Measurements from ENCODE around the gene THBS2.

THBS2 gene

DNA sequence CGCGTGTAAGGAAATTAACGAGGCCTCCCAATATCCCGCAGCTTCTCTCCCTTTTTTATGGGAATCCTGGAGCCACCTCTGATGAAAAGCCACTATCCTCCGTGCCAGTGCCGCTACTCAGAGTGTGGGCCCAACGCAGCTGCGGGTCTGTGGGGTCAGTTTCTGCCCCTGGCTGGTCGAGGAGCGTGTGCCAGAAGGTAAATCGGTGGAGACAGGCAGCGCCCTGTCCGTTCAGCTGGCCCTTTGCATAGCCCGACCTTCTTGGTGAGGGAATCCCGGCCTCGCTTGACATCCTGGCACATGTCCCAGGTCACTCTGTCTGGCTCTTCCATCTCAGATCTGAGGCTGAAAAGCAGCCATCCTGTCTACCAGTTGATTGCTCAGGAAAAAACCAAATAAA is 4.6 kb downstream of the THBS2 start:
- no peaks in the 10 kb centered on the region for H3K36me3 Mint-ChIP-seq
- no peak overlapping the region for H3K27ac Mint-ChIP-seq
- H3K27me3 Mint-ChIP-seq, result peaks cover 39% of the 10 kb centered on the region in 2 donors
- H3K9me3 Mint-ChIP-seq, result peaks cover 1 to 8% of the 10 kb centered on the region in 2 donors
- ATAC-seq (replicated peaks), result no peak
- DNase-seq, result no peak
- peaks cover 16 to 17% of the 10 kb centered on the region in 2 donors for H3K4me1 Mint-ChIP-seq
- H3K4me3 Mint-ChIP-seq, result no peak overlapping the region

DNA sequence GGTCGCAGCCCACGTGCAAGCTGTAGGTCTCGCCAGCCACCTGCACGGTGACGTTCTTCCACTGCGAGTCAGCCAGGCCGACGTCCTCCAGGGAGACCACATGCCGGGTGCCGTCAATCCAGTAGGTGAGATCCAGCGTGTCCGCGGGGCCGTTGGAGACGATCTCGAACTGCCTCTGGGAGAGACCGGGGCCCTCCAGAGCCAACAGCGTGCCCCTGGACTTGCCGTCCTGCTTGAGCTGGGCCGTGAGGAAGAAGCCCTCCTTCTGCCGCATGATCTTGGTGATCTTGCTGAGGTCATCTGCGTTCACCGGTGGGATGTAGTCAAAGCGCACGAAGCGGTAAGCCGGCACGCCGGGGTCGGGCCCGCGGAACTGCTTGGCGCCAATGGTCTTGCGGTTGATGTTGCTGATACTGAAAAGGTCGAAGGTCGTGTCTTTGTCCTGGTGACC is 5.1 kb downstream of the THBS2 start:
- Mint-ChIP-seq H3K36me3 (no peaks in the 10 kb centered on the region), H3K27me3 (peaks cover 34% of the 10 kb centered on the region in 2 donors), H3K4me3 (no peak overlapping the region), H3K27ac (no peak overlapping the region), H3K9me3 (peaks cover 1 to 8% of the 10 kb centered on the region in 2 donors), H3K4me1 (peaks cover 13 to 14% of the 10 kb centered on the region in 2 donors)
- ATAC-seq (replicated peaks) (no peak), DNase-seq (no peak)

DNA sequence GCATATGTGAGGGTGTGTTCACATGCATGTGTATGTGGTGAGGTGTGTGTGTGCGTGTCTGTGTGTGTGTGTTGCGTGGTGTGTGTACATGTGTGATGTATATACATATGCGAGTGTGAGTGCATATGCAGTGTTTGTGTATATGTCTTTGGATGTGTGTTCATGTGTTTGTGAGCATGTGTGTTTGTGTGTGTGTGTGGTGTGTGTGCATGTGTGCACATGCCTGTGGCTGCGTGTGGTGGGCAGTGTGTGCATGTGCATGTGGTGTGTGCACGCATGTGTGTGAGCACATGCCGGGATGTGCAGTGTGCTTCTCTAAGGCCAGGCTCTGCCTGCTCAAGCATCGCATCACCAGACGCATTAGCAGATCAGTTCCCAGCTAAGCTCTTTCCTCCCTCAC is 5.7 kb downstream of the THBS2 start:
- Mint-ChIP-seq H3K36me3 (no peaks in the 10 kb centered on the region), H3K9me3 (peaks cover 1 to 8% of the 10 kb centered on the region in 2 donors), H3K4me3 (no peak overlapping the region), H3K27ac (no peak overlapping the region), H3K27me3 (peaks cover 29% of the 10 kb centered on the region in 2 donors), H3K4me1 (peaks cover 9% of the 10 kb centered on the region in 2 donors)
- DNase-seq (no peak), ATAC-seq (replicated peaks) (no peak)

DNA sequence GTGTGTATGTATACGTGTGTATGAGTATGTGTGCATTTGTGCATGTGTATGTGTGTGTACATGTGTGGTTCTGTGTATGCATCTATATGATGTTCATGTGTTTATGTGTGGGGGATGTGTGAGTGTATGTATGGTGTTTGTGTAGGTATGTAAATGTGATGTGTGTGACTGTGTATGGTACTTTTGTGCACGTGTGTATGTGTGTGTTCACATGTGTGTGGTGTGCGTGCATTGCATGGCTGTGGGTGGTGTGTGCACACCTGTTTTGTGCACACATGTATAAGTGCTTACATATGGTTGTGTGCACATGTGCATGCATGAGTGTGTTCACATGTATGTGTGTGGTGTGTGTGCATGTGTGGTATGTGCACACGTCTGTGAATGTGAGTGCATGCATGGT is 6.2 kb downstream of the THBS2 start:
- ATAC-seq (replicated peaks) (no peak), DNase-seq (no peak)
- Mint-ChIP-seq H3K27me3 (peaks cover 24 to 25% of the 10 kb centered on the region in 2 donors), H3K27ac (no peak overlapping the region), H3K4me3 (no peak overlapping the region), H3K36me3 (no peaks in the 10 kb centered on the region), H3K9me3 (peaks cover 1 to 8% of the 10 kb centered on the region in 2 donors), H3K4me1 (peaks cover 3 to 5% of the 10 kb centered on the region in 2 donors)

DNA sequence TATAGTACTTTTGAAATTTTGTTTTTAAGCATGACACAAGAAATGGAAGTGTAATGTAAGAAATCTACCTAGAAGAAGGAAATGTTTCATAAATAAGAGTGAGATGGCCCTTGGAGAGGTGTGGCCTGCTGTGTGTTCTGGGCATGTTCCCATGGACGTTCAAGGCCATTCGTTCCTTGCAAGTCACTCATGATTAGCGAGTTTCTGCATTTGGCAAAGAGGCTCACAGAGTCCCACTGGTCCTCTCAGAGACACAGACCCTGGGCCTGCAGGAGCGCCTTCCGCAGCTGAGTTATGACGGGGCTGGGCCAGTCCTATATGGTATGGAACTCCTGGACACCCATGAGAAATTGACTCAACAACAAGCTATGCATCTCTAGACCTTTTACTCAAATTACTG is 7.2 kb downstream of the THBS2 start:
- H3K27ac Mint-ChIP-seq, result no peak overlapping the region
- no peak for ATAC-seq (replicated peaks)
- H3K4me1 Mint-ChIP-seq, result no peaks in the 10 kb centered on the region
- peaks cover 14 to 16% of the 10 kb centered on the region in 2 donors for H3K27me3 Mint-ChIP-seq
- no peak for DNase-seq
- H3K9me3 Mint-ChIP-seq, result peaks cover 1 to 8% of the 10 kb centered on the region in 2 donors
- no peaks in the 10 kb centered on the region for H3K36me3 Mint-ChIP-seq
- H3K4me3 Mint-ChIP-seq, result no peak overlapping the region

DNA sequence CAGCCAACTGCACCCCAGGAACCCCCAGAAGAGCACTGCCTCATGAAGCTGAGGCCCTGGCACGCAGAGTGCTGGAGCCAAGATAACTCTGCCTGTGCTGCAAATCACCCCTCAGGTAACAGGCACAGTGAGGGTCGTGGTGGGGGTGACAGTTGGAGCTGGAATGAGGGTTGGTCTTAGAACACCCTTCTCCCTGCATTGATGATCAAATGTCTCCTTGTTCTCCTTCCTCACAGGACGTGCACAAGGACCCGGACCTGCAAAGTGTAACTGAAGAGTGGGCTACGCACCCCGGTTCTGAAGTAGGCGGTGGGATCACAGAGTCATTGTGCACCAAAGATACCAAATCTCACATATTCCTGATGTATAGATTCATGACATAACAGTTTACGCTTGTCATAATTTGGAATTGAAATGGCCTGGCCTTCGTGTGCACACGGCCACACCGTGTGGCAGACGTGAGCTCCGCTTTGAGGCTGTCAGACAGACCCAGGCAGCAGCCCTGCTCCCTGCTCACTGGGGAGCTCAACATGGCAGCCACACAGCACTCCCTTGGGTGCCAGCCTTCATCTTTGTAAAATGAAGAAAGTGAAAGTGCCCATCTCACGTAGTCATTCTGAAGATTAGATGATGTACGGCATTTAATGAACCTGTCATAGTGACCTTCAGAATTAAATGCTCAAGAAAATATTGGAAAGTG is 8.8 kb downstream of the THBS2 start:
- Mint-ChIP-seq H3K36me3 (no peaks in the 10 kb centered on the region), H3K27me3 (peaks cover 8 to 12% of the 10 kb centered on the region in 2 donors), H3K4me3 (no peak overlapping the region), H3K27ac (no peak overlapping the region), H3K9me3 (peaks cover 1 to 8% of the 10 kb centered on the region in 2 donors), H3K4me1 (no peaks in the 10 kb centered on the region)
- ATAC-seq (replicated peaks) (no peak), DNase-seq (no peak)

DNA sequence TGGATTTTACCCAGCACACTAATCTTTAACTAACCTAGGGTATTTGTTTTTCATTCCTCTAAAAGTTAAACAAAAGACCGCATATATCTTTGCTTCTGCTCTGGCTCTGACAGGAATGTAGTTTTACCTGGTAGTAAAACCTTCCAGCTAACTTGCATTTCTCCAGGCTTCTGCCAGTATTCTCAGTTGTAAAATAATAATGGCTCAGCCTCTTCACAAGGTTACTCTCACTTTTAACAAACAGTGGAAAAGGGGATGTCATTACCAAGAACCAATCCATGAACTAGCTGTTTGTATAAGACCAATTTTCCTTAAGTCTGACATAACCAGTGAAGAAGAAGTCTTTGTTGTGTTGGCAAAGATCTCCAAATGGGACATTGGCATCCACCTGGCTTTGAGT is 10.0 kb downstream of the THBS2 start:
- DNase-seq (no peak), ATAC-seq (replicated peaks) (no peak)
- Mint-ChIP-seq H3K4me1 (no peaks in the 10 kb centered on the region), H3K9me3 (peaks cover 1 to 8% of the 10 kb centered on the region in 2 donors), H3K27me3 (peaks cover 8 to 13% of the 10 kb centered on the region in 2 donors), H3K27ac (no peak overlapping the region), H3K36me3 (no peaks in the 10 kb centered on the region), H3K4me3 (no peak overlapping the region)

DNA sequence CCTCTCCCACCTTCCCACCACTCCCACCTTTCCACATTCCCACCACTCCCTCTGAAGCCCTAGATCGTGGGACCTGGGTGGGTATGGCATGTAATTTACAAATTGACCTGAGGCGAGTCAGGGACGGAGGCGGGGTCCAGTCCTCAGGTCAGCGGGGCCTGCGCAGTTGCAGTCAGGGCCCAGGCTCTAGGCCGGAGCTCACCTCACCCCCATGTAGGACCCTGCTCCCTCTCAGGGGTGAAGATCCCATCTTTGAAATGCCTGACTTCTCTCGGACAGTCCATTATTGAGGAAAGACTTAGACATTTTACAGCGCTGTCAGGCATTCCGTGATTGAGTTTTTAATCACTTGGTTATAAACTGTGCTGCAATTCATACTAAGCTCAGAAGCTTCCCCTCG is 10.5 kb downstream of the THBS2 start:
- Mint-ChIP-seq H3K4me3 (no peak overlapping the region), H3K27me3 (peaks cover 8 to 13% of the 10 kb centered on the region in 2 donors), H3K27ac (no peak overlapping the region), H3K9me3 (peaks cover 1 to 8% of the 10 kb centered on the region in 2 donors), H3K4me1 (no peaks in the 10 kb centered on the region), H3K36me3 (no peaks in the 10 kb centered on the region)
- ATAC-seq (replicated peaks) (peak in 1 of 2 donors; percentile 27), DNase-seq (no peak)

DNA sequence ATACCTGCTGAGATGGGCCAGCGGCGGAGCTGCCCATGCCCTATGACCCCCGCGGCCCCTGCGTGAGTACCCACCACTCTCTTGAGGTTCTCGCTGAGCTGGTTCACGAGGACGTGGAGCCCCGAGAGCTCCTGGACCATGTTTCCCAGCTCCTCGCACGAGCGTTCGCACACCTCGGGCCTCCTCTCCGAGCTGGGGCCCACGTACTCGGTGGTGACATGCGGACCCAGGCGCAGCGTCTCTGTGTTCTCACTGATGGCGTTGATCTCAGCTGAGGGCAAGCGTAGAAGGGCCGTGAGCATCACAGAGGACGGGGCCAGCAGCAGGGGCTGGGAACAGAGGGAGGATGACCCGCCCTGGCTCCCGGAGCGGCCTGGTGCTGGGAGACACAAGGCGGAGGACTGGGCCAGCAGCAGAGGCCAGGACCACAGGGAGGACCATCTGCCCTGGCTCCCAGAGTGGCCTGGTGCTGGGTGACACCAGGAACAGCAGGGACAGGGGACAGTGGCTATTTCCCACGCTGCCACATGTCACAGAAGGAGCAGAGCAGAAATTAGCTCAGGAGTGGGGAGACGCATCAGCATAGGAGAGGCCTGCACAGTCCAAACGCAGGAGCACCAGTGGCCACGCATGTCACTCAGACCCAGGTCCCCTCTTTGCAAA is 11.8 kb downstream of the THBS2 start:
- Mint-ChIP-seq H3K4me1 (no peaks in the 10 kb centered on the region), H3K9me3 (no peaks in the 10 kb centered on the region), H3K27me3 (peaks cover 4 to 13% of the 10 kb centered on the region in 2 donors), H3K27ac (no peak overlapping the region), H3K36me3 (no peaks in the 10 kb centered on the region), H3K4me3 (no peak overlapping the region)
- DNase-seq (no peak), ATAC-seq (replicated peaks) (peak; percentile 51 to 63)

DNA sequence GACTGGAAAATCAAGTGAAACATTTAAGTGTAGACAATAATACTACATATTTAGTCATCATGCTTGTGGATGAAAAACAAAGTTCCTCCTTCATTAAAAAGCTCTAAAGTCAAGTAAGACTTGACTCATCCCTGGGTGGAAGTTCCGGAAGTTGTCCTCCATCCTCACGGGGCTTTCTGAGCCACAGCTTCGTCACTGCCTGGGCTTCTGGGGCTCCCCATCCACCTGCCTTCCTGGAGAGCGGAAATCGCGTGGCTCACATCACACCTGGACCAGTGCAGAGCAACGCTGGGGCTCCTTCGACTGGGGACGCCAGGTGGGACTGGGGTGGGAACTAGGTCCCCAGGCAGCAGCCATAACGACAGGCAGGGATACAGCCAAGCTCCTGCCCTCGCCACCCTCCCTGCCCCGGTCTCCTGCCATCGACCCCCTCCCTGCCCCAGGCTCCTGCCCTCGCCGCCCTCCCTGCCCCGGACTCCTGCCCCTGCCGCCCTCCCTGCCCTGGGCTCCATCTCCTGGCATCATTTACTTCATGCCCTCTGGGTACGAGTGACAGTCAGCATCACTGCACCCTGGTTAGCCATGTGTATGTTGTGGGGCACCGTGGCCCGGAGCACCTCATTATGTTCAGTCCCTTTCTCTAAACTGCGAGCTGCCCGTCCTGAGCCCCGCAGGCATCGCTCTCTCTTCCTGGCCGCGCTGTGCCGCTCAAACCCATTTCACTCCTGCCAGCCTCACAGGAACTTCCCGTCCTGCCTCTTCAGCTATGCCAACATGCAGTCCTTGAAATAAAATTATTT is 12.9 kb downstream of the THBS2 start:
- H3K4me3 Mint-ChIP-seq, result no peak overlapping the region
- no peaks in the 10 kb centered on the region for H3K36me3 Mint-ChIP-seq
- DNase-seq (no peak), ATAC-seq (replicated peaks) (no peak)
- no peaks in the 10 kb centered on the region for H3K4me1 Mint-ChIP-seq
- H3K27me3 Mint-ChIP-seq, result peaks cover 9 to 13% of the 10 kb centered on the region in 2 donors
- H3K27ac Mint-ChIP-seq, result no peak overlapping the region
- peaks cover 0 to 6% of the 10 kb centered on the region in 2 donors for H3K9me3 Mint-ChIP-seq

DNA sequence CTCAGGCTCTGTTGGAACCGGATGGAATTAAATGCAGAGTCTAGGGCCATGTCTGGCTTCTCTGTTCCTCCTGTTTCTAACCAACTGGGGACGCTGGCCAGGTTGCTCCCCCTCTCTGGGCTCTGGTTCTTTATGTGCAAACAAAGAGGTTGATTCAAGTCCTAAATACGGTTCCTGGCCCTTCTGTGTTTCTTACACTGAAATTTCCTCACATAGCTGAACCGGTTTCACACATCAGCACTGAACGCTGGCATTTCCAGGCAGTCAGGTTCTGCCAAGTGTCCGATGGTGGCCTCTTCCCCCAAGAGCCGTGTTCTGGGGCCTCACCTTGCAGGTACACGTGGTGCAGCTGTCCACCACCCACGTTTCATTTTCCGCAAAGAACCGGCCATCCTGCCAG is 13.5 kb downstream of the THBS2 start:
- Mint-ChIP-seq H3K9me3 (peaks cover 0 to 6% of the 10 kb centered on the region in 2 donors), H3K36me3 (no peaks in the 10 kb centered on the region), H3K27me3 (peaks cover 9 to 13% of the 10 kb centered on the region in 2 donors), H3K27ac (no peak overlapping the region), H3K4me1 (no peaks in the 10 kb centered on the region), H3K4me3 (no peak overlapping the region)
- no peak for ATAC-seq (replicated peaks)
- DNase-seq, result no peak

DNA sequence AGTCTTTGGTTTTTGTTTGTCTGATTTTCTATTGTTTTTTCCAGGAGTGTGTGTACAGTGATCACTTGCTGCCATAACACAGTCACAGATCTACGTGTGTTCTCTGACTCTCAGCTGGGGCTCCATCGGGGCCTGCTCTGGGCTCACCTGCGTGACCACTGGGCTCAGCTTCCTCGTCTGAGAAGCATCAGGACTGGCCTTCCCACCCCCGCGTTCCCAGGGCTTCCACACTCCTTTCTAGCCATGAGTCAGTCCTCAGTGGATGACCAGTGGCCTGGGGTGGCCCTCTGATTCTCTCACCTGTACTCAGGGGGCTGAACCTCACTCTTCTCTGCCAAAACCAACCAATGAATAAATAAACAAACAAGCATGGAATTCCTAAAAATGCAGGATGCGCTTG is 14.5 kb downstream of the THBS2 start:
- no peak for DNase-seq
- Mint-ChIP-seq H3K4me3 (no peak overlapping the region), H3K36me3 (peaks cover 0 to under 1% of the 10 kb centered on the region in 2 donors), H3K27me3 (peaks cover 9 to 13% of the 10 kb centered on the region in 2 donors), H3K9me3 (peaks cover 4 to 10% of the 10 kb centered on the region in 2 donors), H3K4me1 (no peaks in the 10 kb centered on the region), H3K27ac (no peak overlapping the region)
- no peak for ATAC-seq (replicated peaks)

DNA sequence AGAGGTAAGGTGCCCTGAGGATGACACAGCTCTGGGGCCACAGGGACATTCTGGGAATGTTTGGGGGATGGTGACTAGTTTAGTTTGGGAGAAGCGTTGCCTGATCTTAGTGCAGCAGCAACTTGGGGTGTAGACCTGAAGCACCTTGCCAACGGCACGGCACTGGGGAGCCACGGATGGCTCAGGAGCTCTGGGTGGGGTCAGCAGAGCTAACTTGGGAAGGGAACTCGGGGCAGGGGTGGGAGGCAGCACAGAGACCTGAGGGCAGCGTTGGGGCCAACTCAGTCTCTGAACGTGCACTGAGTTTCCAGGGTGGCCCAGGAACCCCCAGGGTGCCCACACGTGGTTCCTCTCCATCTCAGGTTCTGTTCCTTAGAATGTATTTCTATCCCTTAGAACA is 14.9 kb downstream of the THBS2 start:
- peaks cover 8 to 14% of the 10 kb centered on the region in 2 donors for H3K9me3 Mint-ChIP-seq
- DNase-seq (no peak), ATAC-seq (replicated peaks) (no peak)
- no peak overlapping the region for H3K4me3 Mint-ChIP-seq
- H3K4me1 Mint-ChIP-seq, result no peaks in the 10 kb centered on the region
- no peak overlapping the region for H3K27ac Mint-ChIP-seq
- peaks cover 3 to 4% of the 10 kb centered on the region in 2 donors for H3K36me3 Mint-ChIP-seq
- peaks cover 9 to 13% of the 10 kb centered on the region in 2 donors for H3K27me3 Mint-ChIP-seq

DNA sequence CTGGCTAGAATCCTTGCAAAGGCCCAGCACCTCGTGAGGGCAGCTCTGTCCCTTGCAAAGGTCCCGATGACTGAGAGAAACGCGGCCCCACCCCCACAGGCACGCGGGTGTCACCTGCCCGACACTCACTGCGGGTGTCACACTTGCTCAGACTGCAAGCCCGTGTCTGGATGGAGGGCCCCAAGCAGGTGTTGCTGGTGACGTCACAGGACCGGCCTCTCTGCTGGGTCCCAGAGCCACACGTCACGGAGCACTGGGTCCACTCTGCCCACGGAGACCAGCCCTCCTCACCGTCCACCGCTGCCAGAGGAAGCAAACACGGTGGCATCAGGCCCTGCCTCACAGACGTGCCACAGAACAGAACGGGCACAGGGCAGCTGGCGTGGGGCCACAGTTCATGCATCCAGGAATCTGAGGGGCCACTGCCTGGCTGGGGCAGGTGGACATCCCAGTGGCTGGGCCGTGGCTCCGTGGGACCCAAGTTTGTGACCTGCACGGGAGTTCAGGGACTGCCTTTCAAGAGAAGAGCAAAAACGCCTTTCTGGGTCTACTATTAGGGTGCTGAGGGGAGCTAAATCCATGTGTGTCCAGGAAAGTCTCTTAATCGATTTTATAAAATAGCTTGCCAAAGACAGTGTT is 16.0 kb downstream of the THBS2 start:
- ATAC-seq (replicated peaks) (no peak), DNase-seq (no peak)
- peaks cover 4 to 5% of the 10 kb centered on the region in 2 donors for H3K36me3 Mint-ChIP-seq
- peaks cover 16 to 22% of the 10 kb centered on the region in 2 donors for H3K9me3 Mint-ChIP-seq
- H3K4me3 Mint-ChIP-seq, result no peak overlapping the region
- H3K4me1 Mint-ChIP-seq, result no peaks in the 10 kb centered on the region
- H3K27ac Mint-ChIP-seq, result no peak overlapping the region
- peaks cover 9 to 13% of the 10 kb centered on the region in 2 donors for H3K27me3 Mint-ChIP-seq

All from stimulated activated naive B cell treated with anti-CD40 and anti-IgM and Interleukin-4, amounts not matched to agents 10 μg/mL and 1 μg/mL and 100 μg/mL, for 72 hours (primary cell).